WTC11 (cell line): ENCODE data around the gene NPFFR1. TPM values are rescaled to one million over a fixed set of nuclear protein-coding genes. Genes with fewer than 3 reads are reported as not detected.

Experiments
- ATAC-seq: fragments of 200-7000 bp; cut with Tn5 transposase; 2 replicates; pipeline ENCODE4 v1.10.0; 2021; ENCODE audit warnings: mild to moderate bottlenecking, moderate library complexity
- CTCF ChIA-PET: fragments of 300-600 bp; sonication (Branson Sonifier 250); formaldehyde crosslinking; loops from one replicate; lab custom pipeline; 2021; ENCODE audit warnings: antibody characterized with exemption; lab: Charles Lee
- POLR2A ChIA-PET: fragments of 350-600 bp; sonication (Branson Sonifier 250); formaldehyde crosslinking; loops from one replicate; lab custom pipeline; 2021; ENCODE audit warnings: antibody characterized with exemption; lab: Charles Lee
- DNase-seq: peaks from one replicate; pipeline ENCODE4 v3.0.0; 2021; ENCODE audit warnings: low spot score
- H3K27ac Mint-ChIP-seq: 2 replicates; pipeline ENCODE4 v1.8.0; 2021; ENCODE audit warnings: mixed read lengths
- H3K27me3 Mint-ChIP-seq: 2 replicates; pipeline ENCODE4 v1.8.0; 2021; ENCODE audit warnings: low read depth, mild to moderate bottlenecking, moderate library complexity, mixed read lengths
- H3K36me3 Mint-ChIP-seq: 2 replicates; pipeline ENCODE4 v1.8.0; 2021; ENCODE audit warnings: mixed read lengths
- H3K4me1 Mint-ChIP-seq: 2 replicates; pipeline ENCODE4 v1.8.0; 2022; ENCODE audit warnings: mixed read lengths
- H3K4me3 Mint-ChIP-seq: 2 replicates; pipeline ENCODE4 v1.8.0; 2021; ENCODE audit warnings: mild to moderate bottlenecking, moderate library complexity, mixed read lengths
- H3K9me3 Mint-ChIP-seq: 2 replicates; pipeline ENCODE4 v1.8.0; 2021; ENCODE audit warnings: mixed read lengths
- CREB1 ChIP-seq: sonication (generic); formaldehyde crosslinking; IDR thresholded peaks from 2 replicates; pipeline ENCODE4 v1.8.0; 2023; ENCODE audit warnings: mild to moderate bottlenecking, missing genetic modification reagents
- ESRRA ChIP-seq: sonication (generic); formaldehyde crosslinking; IDR thresholded peaks from 2 replicates; pipeline ENCODE4 v1.8.1; 2022; ENCODE audit warnings: mild to moderate bottlenecking, missing genetic modification reagents, borderline replicate concordance
- GABPB1 ChIP-seq: sonication (generic); formaldehyde crosslinking; IDR thresholded peaks from 2 replicates; pipeline ENCODE4 v1.8.1; 2023; ENCODE audit warnings: mild to moderate bottlenecking, missing genetic modification reagents
- GTF2I ChIP-seq: fragments of 250-450 bp; sonication (Bioruptor Pico); conservative IDR thresholded peaks from 2 replicates; pipeline ENCODE4 v1.4.0; 2021; ENCODE audit warnings: mild to moderate bottlenecking
- HMGA2 ChIP-seq: fragments of 250-450 bp; sonication (Bioruptor Pico); IDR thresholded peaks from 2 replicates; pipeline ENCODE4 v1.4.0; 2021; ENCODE audit warnings: mild to moderate bottlenecking, moderate library complexity
- IRF2 ChIP-seq: sonication (generic); formaldehyde crosslinking; IDR thresholded peaks from 2 replicates; pipeline ENCODE4 v1.8.0; 2022; ENCODE audit warnings: low read depth, missing genetic modification reagents, borderline replicate concordance
- MXD4 ChIP-seq: fragments of 250-450 bp; sonication (Bioruptor Pico); IDR thresholded peaks from 2 replicates; pipeline ENCODE4 v1.8.0; 2021; ENCODE audit warnings: mild to moderate bottlenecking, moderate library complexity, borderline replicate concordance
- MYBL2 ChIP-seq: sonication (generic); formaldehyde crosslinking; IDR thresholded peaks from 2 replicates; pipeline ENCODE4 v1.8.1; 2023; ENCODE audit warnings: mild to moderate bottlenecking, moderate library complexity, missing genetic modification reagents
- NR2C2 ChIP-seq: sonication (generic); formaldehyde crosslinking; IDR thresholded peaks from 2 replicates; pipeline ENCODE4 v1.8.0; 2022; ENCODE audit warnings: mild to moderate bottlenecking, missing genetic modification reagents
- OVOL2 ChIP-seq: fragments of 250-450 bp; sonication (Bioruptor Pico); IDR thresholded peaks from 2 replicates; pipeline ENCODE4 v1.9.0; 2021; ENCODE audit warnings: mild to moderate bottlenecking, borderline replicate concordance
- TCF7 ChIP-seq: sonication (generic); formaldehyde crosslinking; IDR thresholded peaks from 2 replicates; pipeline ENCODE4 v1.8.0; 2022; ENCODE audit warnings: mild to moderate bottlenecking, low read depth, missing genetic modification reagents, moderate library complexity
- ZNF138 ChIP-seq: sonication (generic); formaldehyde crosslinking; conservative IDR thresholded peaks from 2 replicates; pipeline ENCODE4 v1.8.1; 2022; ENCODE audit warnings: mild to moderate bottlenecking, moderate library complexity, missing genetic modification reagents
- total RNA-seq: library from RNA; stranded (reverse); gene quantifications from 3 replicates; pipeline ENCODE4 v1.2.3, GENCODE V29; 2021
- TF ChIP-seq, protein P1 (sequence below): sonication (generic); formaldehyde crosslinking; IDR thresholded peaks from 2 replicates; pipeline ENCODE4 v1.8.0; 2022; ENCODE audit warnings: mild to moderate bottlenecking, missing genetic modification reagents
- TF ChIP-seq, protein P2 (sequence below): sonication (generic); formaldehyde crosslinking; IDR thresholded peaks from 2 replicates; pipeline ENCODE4 v1.8.1; 2022; ENCODE audit warnings: mild to moderate bottlenecking, moderate library complexity, missing genetic modification reagents
- TF ChIP-seq, protein P3 (sequence below): sonication (generic); formaldehyde crosslinking; IDR thresholded peaks from 2 replicates; pipeline ENCODE4 v1.8.0; 2023; ENCODE audit warnings: missing genetic modification reagents
- TF ChIP-seq, protein P4 (sequence below): sonication (generic); formaldehyde crosslinking; IDR thresholded peaks from 2 replicates; pipeline ENCODE4 v1.8.1; 2022; ENCODE audit warnings: low read depth, missing genetic modification reagents, borderline replicate concordance
- TF ChIP-seq, protein P5 (sequence below): sonication (generic); formaldehyde crosslinking; IDR thresholded peaks from 2 replicates; pipeline ENCODE4 v1.8.0; 2022; ENCODE audit warnings: mild to moderate bottlenecking, missing genetic modification reagents
- TF ChIP-seq, protein P6 (sequence below): sonication (generic); formaldehyde crosslinking; IDR thresholded peaks from 2 replicates; pipeline ENCODE4 v1.8.0; 2023; ENCODE audit warnings: missing genetic modification reagents, mild to moderate bottlenecking, borderline replicate concordance
- TF ChIP-seq, protein P7 (sequence below): fragments of 250-450 bp; sonication (Bioruptor Pico); IDR thresholded peaks from 2 replicates; pipeline ENCODE4 v1.9.0; 2021; ENCODE audit warnings: mild to moderate bottlenecking

NPFFR1 gene
- total RNA-seq, 1 experiment from 2014 or later: 0.04 TPM

DNA sequence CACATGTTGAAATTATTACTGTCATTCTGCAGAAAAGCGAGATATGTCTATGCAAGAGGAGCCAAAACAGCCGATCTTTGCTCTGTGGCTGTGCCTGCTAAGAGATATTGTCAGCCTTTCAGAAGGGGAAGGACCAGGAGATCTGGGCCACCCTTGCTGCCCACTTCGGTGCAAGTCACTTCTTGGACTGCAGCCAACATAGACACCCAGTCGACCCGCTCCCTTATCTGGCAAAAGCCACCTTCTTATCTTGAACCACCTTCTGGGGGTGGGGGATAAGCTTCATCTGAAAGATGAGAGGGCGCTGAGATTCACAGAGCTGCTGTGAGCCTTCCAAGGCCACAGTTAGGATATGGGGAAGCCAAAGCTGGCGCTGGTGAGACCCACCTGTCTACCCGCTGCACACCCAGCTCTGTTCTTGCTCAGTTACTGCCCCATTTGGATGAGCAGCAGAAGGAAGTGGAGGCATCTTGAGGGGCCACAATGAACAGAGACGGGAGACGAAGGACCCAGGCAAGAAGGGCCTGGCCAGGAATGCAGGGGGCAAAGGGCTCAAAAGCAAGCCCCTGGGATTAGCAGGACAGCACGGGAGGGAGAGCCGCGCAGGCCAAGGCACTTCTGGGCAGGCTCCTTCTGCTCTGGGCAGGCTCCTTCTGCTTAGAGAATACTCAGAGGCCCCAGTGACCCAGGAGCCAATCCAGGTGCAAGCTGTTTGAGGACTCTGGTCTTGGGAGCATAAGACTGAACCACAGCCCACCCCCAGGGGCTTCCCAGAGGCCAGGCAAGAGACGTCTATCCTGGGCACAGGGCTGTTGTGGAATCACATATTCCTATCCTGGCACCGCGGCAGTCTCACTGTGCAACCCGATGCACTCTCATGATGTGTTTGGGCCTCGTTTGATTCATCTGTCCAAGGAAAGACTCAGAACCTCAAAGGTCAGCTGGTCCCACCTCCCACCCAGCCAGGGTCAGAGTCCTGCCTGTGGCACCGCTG lies 38.4 kb upstream of the NPFFR1 start:
- Mint-ChIP-seq H3K4me3 (no peak overlapping the region), H3K9me3 (no peaks in the 10 kb centered on the region), H3K27ac (no peak overlapping the region), H3K36me3 (no peaks in the 10 kb centered on the region), H3K27me3 (no peaks in the 10 kb centered on the region), H3K4me1 (peaks cover 17% of the 10 kb centered on the region)
- DNase-seq (no peak), ATAC-seq (no peak)
- TF ChIP-seq CREB1 (CRISPR knock-in tag) (no peak), TCF7 (CRISPR knock-in tag) (no peak), HMGA2 (CRISPR knock-in tag) (no peak), ESRRA (CRISPR knock-in tag) (no peak), ZNF138 (no peak), MYBL2 (CRISPR knock-in tag) (no peak), NR2C2 (CRISPR knock-in tag) (no peak), MXD4 (CRISPR knock-in tag) (no peak), IRF2 (CRISPR knock-in tag) (no peak), OVOL2 (no peak), GABPB1 (CRISPR knock-in tag) (no peak), GTF2I (CRISPR knock-in tag) (no peak)
- TF ChIP-seq, protein P1, sequence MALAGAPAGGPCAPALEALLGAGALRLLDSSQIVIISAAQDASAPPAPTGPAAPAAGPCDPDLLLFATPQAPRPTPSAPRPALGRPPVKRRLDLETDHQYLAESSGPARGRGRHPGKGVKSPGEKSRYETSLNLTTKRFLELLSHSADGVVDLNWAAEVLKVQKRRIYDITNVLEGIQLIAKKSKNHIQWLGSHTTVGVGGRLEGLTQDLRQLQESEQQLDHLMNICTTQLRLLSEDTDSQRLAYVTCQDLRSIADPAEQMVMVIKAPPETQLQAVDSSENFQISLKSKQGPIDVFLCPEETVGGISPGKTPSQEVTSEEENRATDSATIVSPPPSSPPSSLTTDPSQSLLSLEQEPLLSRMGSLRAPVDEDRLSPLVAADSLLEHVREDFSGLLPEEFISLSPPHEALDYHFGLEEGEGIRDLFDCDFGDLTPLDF: no peak
- TF ChIP-seq, protein P2, sequence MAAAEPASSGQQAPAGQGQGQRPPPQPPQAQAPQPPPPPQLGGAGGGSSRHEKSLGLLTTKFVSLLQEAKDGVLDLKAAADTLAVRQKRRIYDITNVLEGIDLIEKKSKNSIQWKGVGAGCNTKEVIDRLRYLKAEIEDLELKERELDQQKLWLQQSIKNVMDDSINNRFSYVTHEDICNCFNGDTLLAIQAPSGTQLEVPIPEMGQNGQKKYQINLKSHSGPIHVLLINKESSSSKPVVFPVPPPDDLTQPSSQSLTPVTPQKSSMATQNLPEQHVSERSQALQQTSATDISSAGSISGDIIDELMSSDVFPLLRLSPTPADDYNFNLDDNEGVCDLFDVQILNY: no peak
- TF ChIP-seq, protein P3, sequence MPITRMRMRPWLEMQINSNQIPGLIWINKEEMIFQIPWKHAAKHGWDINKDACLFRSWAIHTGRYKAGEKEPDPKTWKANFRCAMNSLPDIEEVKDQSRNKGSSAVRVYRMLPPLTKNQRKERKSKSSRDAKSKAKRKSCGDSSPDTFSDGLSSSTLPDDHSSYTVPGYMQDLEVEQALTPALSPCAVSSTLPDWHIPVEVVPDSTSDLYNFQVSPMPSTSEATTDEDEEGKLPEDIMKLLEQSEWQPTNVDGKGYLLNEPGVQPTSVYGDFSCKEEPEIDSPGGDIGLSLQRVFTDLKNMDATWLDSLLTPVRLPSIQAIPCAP (CRISPR knock-in tag): no peak
- TF ChIP-seq, protein P4, sequence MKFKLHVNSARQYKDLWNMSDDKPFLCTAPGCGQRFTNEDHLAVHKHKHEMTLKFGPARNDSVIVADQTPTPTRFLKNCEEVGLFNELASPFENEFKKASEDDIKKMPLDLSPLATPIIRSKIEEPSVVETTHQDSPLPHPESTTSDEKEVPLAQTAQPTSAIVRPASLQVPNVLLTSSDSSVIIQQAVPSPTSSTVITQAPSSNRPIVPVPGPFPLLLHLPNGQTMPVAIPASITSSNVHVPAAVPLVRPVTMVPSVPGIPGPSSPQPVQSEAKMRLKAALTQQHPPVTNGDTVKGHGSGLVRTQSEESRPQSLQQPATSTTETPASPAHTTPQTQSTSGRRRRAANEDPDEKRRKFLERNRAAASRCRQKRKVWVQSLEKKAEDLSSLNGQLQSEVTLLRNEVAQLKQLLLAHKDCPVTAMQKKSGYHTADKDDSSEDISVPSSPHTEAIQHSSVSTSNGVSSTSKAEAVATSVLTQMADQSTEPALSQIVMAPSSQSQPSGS (CRISPR knock-in tag): no peak
- TF ChIP-seq, protein P5, sequence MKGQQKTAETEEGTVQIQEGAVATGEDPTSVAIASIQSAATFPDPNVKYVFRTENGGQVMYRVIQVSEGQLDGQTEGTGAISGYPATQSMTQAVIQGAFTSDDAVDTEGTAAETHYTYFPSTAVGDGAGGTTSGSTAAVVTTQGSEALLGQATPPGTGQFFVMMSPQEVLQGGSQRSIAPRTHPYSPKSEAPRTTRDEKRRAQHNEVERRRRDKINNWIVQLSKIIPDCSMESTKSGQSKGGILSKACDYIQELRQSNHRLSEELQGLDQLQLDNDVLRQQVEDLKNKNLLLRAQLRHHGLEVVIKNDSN: no peak
- TF ChIP-seq, protein P6, sequence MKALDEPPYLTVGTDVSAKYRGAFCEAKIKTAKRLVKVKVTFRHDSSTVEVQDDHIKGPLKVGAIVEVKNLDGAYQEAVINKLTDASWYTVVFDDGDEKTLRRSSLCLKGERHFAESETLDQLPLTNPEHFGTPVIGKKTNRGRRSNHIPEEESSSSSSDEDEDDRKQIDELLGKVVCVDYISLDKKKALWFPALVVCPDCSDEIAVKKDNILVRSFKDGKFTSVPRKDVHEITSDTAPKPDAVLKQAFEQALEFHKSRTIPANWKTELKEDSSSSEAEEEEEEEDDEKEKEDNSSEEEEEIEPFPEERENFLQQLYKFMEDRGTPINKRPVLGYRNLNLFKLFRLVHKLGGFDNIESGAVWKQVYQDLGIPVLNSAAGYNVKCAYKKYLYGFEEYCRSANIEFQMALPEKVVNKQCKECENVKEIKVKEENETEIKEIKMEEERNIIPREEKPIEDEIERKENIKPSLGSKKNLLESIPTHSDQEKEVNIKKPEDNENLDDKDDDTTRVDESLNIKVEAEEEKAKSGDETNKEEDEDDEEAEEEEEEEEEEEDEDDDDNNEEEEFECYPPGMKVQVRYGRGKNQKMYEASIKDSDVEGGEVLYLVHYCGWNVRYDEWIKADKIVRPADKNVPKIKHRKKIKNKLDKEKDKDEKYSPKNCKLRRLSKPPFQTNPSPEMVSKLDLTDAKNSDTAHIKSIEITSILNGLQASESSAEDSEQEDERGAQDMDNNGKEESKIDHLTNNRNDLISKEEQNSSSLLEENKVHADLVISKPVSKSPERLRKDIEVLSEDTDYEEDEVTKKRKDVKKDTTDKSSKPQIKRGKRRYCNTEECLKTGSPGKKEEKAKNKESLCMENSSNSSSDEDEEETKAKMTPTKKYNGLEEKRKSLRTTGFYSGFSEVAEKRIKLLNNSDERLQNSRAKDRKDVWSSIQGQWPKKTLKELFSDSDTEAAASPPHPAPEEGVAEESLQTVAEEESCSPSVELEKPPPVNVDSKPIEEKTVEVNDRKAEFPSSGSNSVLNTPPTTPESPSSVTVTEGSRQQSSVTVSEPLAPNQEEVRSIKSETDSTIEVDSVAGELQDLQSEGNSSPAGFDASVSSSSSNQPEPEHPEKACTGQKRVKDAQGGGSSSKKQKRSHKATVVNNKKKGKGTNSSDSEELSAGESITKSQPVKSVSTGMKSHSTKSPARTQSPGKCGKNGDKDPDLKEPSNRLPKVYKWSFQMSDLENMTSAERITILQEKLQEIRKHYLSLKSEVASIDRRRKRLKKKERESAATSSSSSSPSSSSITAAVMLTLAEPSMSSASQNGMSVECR (CRISPR knock-in tag): no peak
- TF ChIP-seq, protein P7, sequence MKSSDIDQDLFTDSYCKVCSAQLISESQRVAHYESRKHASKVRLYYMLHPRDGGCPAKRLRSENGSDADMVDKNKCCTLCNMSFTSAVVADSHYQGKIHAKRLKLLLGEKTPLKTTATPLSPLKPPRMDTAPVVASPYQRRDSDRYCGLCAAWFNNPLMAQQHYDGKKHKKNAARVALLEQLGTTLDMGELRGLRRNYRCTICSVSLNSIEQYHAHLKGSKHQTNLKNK (CRISPR knock-in tag): no peak
- CTCF ChIA-PET: interaction anchor here (1.3 to 3.9 kb wide), 3 partner anchors 55 to 101 kb away, joined by 5 to 24 read pairs (median 5); no protein-coding TSS in a partner anchor
- POLR2A ChIA-PET: no interaction called here
